Endothelial cell of umbilical vein (primary cell): ENCODE results near the gene CFAP73. TPM values are rescaled to one million over a fixed set of nuclear protein-coding genes. Genes with fewer than 3 reads are reported as not detected.

Experiments
- BruUV-seq: library from RNA; stranded (reverse); fragments of 400-500 nt; replicated peaks from 2 replicates; lab custom pipeline; 2021; lab: Mats Ljungman, UMichigan
- CTCF ChIA-PET: fragments of 300-600, 350-600 bp; sonication (Branson Sonifier 250); formaldehyde crosslinking; loops from one replicate; lab custom pipeline; 2021; ENCODE audit warnings: antibody characterized with exemption, inconsistent platforms; lab: Charles Lee
- POLR2A ChIA-PET: fragments of 300-600, 350-600 bp; sonication (Branson Sonifier 250); formaldehyde crosslinking; loops from one replicate; lab custom pipeline; 2021; ENCODE audit warnings: antibody characterized with exemption, inconsistent platforms; lab: Charles Lee
- DNase-seq: peaks from one replicate; pipeline ENCODE4 v3.0.0-alpha.2; 2011; ENCODE audit warnings: low read depth, low spot score
- FAIRE-seq: peaks from 2 replicates; lab custom pipeline; 2011; peaks lifted over from hg19 to GRCh38; lab: Jason Lieb, UNC
- H2AFZ ChIP-seq: 2 replicates; pipeline ENCODE4 v1.6.0; 2012; ENCODE audit warnings: low read depth, low read length, control low read depth, inconsistent platforms
- H3K27ac ChIP-seq: 2 replicates; pipeline ENCODE4 v1.5.1; 2011; ENCODE audit warnings: low read depth, mild to moderate bottlenecking, control low read depth, low read length, moderate library complexity; ENCODE audit not compliant: insufficient read depth
- H3K27me3 ChIP-seq, 2 experiments: 2 replicates each; pipeline versions ENCODE4 v1.6.0 to v1.6.1; 2011; ENCODE audit warnings: low read length in 2 of 2, mixed read lengths in 1 of 2; ENCODE audit not compliant: control insufficient read depth in 2 of 2, insufficient read depth in 2 of 2
- H3K36me3 ChIP-seq, 2 experiments: 2 replicates in 1 of 2; 3 replicates in 1 of 2; pipeline ENCODE4 v1.5.1; 2011; ENCODE audit warnings: low read length in 2 of 2, mild to moderate bottlenecking in 1 of 2, moderate library complexity in 1 of 2; ENCODE audit not compliant: control insufficient read depth in 2 of 2, insufficient read depth in 2 of 2; ENCODE audit errors: extremely low read depth in 1 of 2
- H3K4me1 ChIP-seq: 3 replicates; pipeline ENCODE4 v1.5.1; 2011; ENCODE audit warnings: mild to moderate bottlenecking, low read length; ENCODE audit not compliant: control insufficient read depth, insufficient read depth; ENCODE audit errors: extremely low read depth
- H3K4me2 ChIP-seq: 2 replicates; pipeline ENCODE4 v1.6.1; 2011; ENCODE audit warnings: low read length, control low read depth, mixed read lengths; ENCODE audit not compliant: insufficient read depth
- H3K4me3 ChIP-seq, 3 experiments: fragments of 200-600 bp in 1 of 3; sonication (generic), shearing (Covaris generic) in 1 of 3; replicated peaks in 1 of 3; 2 replicates each; pipeline ENCODE4 v1.5.1; 2011 to 2016; ENCODE audit warnings: control low read depth in 3 of 3, low read length in 3 of 3, mild to moderate bottlenecking in 2 of 3, inconsistent platforms in 1 of 3, low read depth in 1 of 3, moderate library complexity in 1 of 3; ENCODE audit not compliant: insufficient read depth in 1 of 3
- H3K79me2 ChIP-seq: 2 replicates; pipeline ENCODE4 v1.6.0; 2012; ENCODE audit warnings: low read length, inconsistent platforms; ENCODE audit not compliant: control insufficient read depth, insufficient read depth
- H3K9ac ChIP-seq: replicated peaks from 2 replicates; pipeline ENCODE3; 2011; ENCODE audit warnings: low read length, control low read depth; ENCODE audit not compliant: insufficient read depth; ENCODE audit errors: extremely low read depth
- H3K9me1 ChIP-seq: replicated peaks from 3 replicates; pipeline ENCODE4 v1.6.0; 2011; ENCODE audit warnings: mild to moderate bottlenecking, low read length; ENCODE audit not compliant: control insufficient read depth, insufficient read depth; ENCODE audit errors: extremely low read depth
- H3K9me3 ChIP-seq: replicated peaks from 2 replicates; pipeline ENCODE4 v1.5.1; 2012; ENCODE audit warnings: low read length, inconsistent platforms; ENCODE audit not compliant: control insufficient read depth, insufficient read depth
- H4K20me1 ChIP-seq: replicated peaks from 2 replicates; pipeline ENCODE3; 2011; ENCODE audit warnings: mild to moderate bottlenecking, low read length; ENCODE audit not compliant: control insufficient read depth, insufficient read depth; ENCODE audit errors: extremely low read depth
- EZH2 ChIP-seq: IDR thresholded peaks from 2 replicates; pipeline ENCODE4 v1.6.1; 2012; ENCODE audit warnings: borderline replicate concordance, low read depth, mild to moderate bottlenecking, moderate library complexity, low read length, inconsistent platforms; ENCODE audit not compliant: severe bottlenecking
- JUN ChIP-seq: IDR thresholded peaks from 2 replicates; pipeline ENCODE4 v1.6.1; 2011; ENCODE audit warnings: borderline replicate concordance, low read depth; ENCODE audit not compliant: insufficient read length, insufficient read depth
- POLR2A ChIP-seq: IDR thresholded peaks from 2 replicates; pipeline ENCODE4 v1.6.1; 2012; ENCODE audit warnings: low read depth, mild to moderate bottlenecking, control low read depth, low read length
- POLR2AphosphoS5 ChIP-seq: IDR thresholded peaks from 2 replicates; pipeline ENCODE4 v1.6.1; 2012; ENCODE audit warnings: low read depth, mild to moderate bottlenecking, control low read depth, low read length, moderate library complexity; ENCODE audit not compliant: insufficient read depth
- dilution Hi-C: fragments of 300-500 bp; cut with MboI; formaldehyde crosslinking; loops from one replicate; pipeline ENCODE4 v1.15.0; 2019; ENCODE audit warnings: low sequenced_read_pairs; ENCODE audit not compliant: extremely low pct_ligation_motif_present
- intact Hi-C: fragments of 100-400 bp; cut with micrococcal nuclease; formaldehyde crosslinking; loops from one replicate; pipeline ENCODE4 v1.10.0; 2022
- polyA plus RNA-seq, 4 experiments: library from polyadenylated mRNA; depleted of rRNA in 3 of 4; stranded (reverse) in 3 of 4; unstranded in 1 of 4; fragments of >200 nt; gene quantifications; 2 replicates each; pipeline versions ENCODE4 v1.2.1 to v1.2.3, GENCODE V29; 2011 to 2012; ENCODE audit warnings: missing spikeins in 1 of 4
- total RNA-seq: library from RNA; stranded (reverse); gene quantifications from 2 replicates; pipeline ENCODE4 v1.2.3, GENCODE V29; 2021
- TF ChIP-seq, protein P1 (sequence below), 2 donors: IDR thresholded peaks; 1 replicate in 1 of 2; 2 replicates in 1 of 2; pipeline ENCODE4 v1.5.1; 2011; ENCODE audit warnings: low read length in 2 of 2, mild to moderate bottlenecking in 2 of 2, moderate library complexity in 2 of 2, control low read depth in 1 of 2, inconsistent platforms in 1 of 2, low read depth in 1 of 2; ENCODE audit not compliant: insufficient read depth in 1 of 2; ENCODE audit errors: extremely low read depth in 1 of 2

CFAP73 gene
- total and polyA plus RNA-seq, 2 donors (not counting 3 experiments of a cell fraction or from before 2014, with no cell fraction given): not detected

DNA sequence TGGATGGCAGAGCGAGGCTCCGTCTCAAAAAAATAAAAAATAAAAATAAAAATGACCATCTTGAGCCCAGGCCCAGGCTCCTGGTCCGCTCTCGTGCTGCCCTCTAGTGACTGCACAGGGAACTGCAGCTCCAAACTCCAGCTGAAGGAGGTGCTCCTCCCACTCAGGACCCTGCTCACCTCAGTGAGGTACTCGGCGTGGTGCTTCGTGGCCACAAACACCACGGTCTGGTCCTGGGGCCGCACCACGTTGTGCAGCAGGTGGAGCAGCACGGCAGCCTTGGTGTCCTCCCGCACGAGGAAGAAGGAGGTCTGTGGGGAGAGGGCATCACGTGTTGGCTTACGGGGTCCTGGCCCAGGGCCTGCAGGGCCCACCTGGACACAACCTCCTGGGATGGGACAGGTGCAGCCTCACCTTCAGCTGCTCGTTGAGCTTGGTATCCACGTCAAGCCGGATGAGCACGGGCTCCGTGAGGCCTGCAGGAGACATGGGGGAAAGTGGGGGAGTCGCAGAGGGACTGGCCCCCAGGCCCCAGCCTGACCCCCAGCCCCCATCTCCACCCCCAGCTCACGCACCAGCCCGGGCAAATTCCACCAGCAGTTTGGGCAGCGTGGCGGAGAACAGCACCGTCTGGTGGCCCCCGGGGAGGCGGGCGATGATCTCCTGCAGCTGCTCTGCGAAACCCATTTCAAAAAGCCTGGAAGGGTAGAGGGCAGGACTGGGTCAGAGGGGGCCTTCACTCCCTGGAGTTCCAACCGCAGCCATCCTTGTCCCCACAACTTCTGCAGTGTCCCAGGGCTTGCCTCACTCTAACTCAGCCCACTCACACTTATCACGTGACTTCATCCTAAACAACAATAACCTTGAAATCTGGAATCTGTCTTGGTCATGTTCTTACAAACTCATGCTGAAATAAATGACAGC, 25.2 kb downstream of the CFAP73 start:
- H3K9ac ChIP-seq: no peak overlapping the region
- intact Hi-C loops: loop anchor here (1.0 kb wide), 2 partner anchors 126 to 182 kb away; no protein-coding TSS in a partner anchor
- peak; percentile 66 for DNase-seq
- peaks cover 28 to 57% of the 10 kb centered on the region in 2 experiments for H3K36me3 ChIP-seq
- ChIA-PET POLR2A (no interaction called here), CTCF (interaction anchor here (1.0 to 6.4 kb wide), 19 partner anchors 9 to 250 kb away, joined by 3 to 83 read pairs (median 5); partner anchors contain the start of genes DDX54 and RITA1)
- BruUV-seq: no TSS peak
- H2AFZ ChIP-seq: no peak overlapping the region
- H4K20me1 ChIP-seq: no peaks in the 10 kb centered on the region
- no peak overlapping the region for H3K4me3 ChIP-seq
- no peaks in the 10 kb centered on the region for H3K79me2 ChIP-seq
- no peaks in the 10 kb centered on the region for H3K9me1 ChIP-seq
- no peak for TF ChIP-seq POLR2AphosphoS5
- TF ChIP-seq, protein P1, sequence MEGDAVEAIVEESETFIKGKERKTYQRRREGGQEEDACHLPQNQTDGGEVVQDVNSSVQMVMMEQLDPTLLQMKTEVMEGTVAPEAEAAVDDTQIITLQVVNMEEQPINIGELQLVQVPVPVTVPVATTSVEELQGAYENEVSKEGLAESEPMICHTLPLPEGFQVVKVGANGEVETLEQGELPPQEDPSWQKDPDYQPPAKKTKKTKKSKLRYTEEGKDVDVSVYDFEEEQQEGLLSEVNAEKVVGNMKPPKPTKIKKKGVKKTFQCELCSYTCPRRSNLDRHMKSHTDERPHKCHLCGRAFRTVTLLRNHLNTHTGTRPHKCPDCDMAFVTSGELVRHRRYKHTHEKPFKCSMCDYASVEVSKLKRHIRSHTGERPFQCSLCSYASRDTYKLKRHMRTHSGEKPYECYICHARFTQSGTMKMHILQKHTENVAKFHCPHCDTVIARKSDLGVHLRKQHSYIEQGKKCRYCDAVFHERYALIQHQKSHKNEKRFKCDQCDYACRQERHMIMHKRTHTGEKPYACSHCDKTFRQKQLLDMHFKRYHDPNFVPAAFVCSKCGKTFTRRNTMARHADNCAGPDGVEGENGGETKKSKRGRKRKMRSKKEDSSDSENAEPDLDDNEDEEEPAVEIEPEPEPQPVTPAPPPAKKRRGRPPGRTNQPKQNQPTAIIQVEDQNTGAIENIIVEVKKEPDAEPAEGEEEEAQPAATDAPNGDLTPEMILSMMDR (IDR thresholded peaks at IDR 0.05; ENCODE audit: extremely low read depth in 1 of 2, insufficient read depth in 1 of 2, low read depth in 1 of 2, low read length in 2 of 2): peak; percentile 95
- no peak for TF ChIP-seq JUN
- TF ChIP-seq POLR2A: no peak
- TF ChIP-seq EZH2: no peak
- dilution Hi-C loops: no loop called here
- H3K9me3 ChIP-seq: no peaks in the 10 kb centered on the region
- no peaks in the 10 kb centered on the region for H3K27me3 ChIP-seq
- FAIRE-seq: peak; percentile 85
- H3K4me2 ChIP-seq: no peak overlapping the region
- H3K4me1 ChIP-seq: no peaks in the 10 kb centered on the region
- no peak overlapping the region for H3K27ac ChIP-seq
